Neural progenitor cell (in vitro differentiated cells): ENCODE data around the gene PDCD1. TPM values are rescaled to one million over a fixed set of nuclear protein-coding genes. Genes with fewer than 3 reads are reported as not detected.

ENCODE experiments used
- DNase-seq: peaks from one replicate; pipeline ENCODE4 v3.0.0-alpha.2; 2016; ENCODE audit warnings: low spot score
- H2AFZ ChIP-seq: fragments of 200-600 bp; sonication (generic); replicated peaks from 2 replicates; pipeline ENCODE4 v1.6.1; 2016; ENCODE audit warnings: antibody characterized with exemption
- H3F3A ChIP-seq: fragments of 200-600 bp; sonication (generic); 2 replicates; pipeline ENCODE4 v1.6.1; 2016; ENCODE audit warnings: antibody characterized with exemption, low read depth
- H3K27ac ChIP-seq: fragments of 200-600 bp; sonication (generic); 2 replicates; pipeline ENCODE4 v1.5.1; 2016; ENCODE audit warnings: mild to moderate bottlenecking
- H3K27me3 ChIP-seq: fragments of 200-600 bp; sonication (generic); 2 replicates; pipeline ENCODE4 v1.6.1; 2016; ENCODE audit warnings: mild to moderate bottlenecking, moderate library complexity
- H3K36me3 ChIP-seq: fragments of 200-600 bp; sonication (generic); 2 replicates; pipeline ENCODE4 v1.5.1; 2016
- H3K4me1 ChIP-seq: fragments of 200-600 bp; sonication (generic); 2 replicates; pipeline ENCODE4 v1.6.1; 2016; ENCODE audit warnings: mixed run types
- H3K4me2 ChIP-seq: fragments of 200-600 bp; sonication (generic); 2 replicates; pipeline ENCODE4 v1.6.1; 2016
- H3K4me3 ChIP-seq: fragments of 200-600 bp; sonication (generic); 2 replicates; pipeline ENCODE4 v1.5.1; 2016
- H3K79me2 ChIP-seq: fragments of 200-600 bp; sonication (generic); 2 replicates; pipeline ENCODE4 v1.6.1; 2016; ENCODE audit warnings: low read depth
- H3K9ac ChIP-seq: fragments of 200-600 bp; sonication (generic); 2 replicates; pipeline ENCODE4 v1.6.1; 2016
- H3K9me3 ChIP-seq: fragments of 200-600 bp; sonication (generic); 2 replicates; pipeline ENCODE4 v1.5.1; 2016; ENCODE audit warnings: low read depth
- H4K20me1 ChIP-seq: fragments of 200-600 bp; sonication (generic); 2 replicates; pipeline ENCODE4 v1.6.1; 2016; ENCODE audit warnings: low read depth
- H3K27ac Mint-ChIP-seq: 3 replicates; pipeline ENCODE4 v1.8.0; 2021; ENCODE audit warnings: mixed read lengths
- H3K27me3 Mint-ChIP-seq: 2 replicates; pipeline ENCODE4 v1.8.0; 2022; ENCODE audit warnings: low read depth, mild to moderate bottlenecking, inconsistent platforms, moderate library complexity, mixed read lengths; ENCODE audit not compliant: insufficient read depth
- H3K36me3 Mint-ChIP-seq: 3 replicates; pipeline ENCODE4 v1.8.0; 2021; ENCODE audit warnings: mixed read lengths
- H3K4me1 Mint-ChIP-seq: 3 replicates; pipeline ENCODE4 v1.8.0; 2021; ENCODE audit warnings: mixed read lengths
- H3K4me3 Mint-ChIP-seq: 3 replicates; pipeline ENCODE4 v1.8.0; 2021; ENCODE audit warnings: mild to moderate bottlenecking, moderate library complexity, mixed read lengths
- H3K9me3 Mint-ChIP-seq: 3 replicates; pipeline ENCODE4 v1.8.0; 2020; ENCODE audit warnings: mixed read lengths
- CTCF ChIP-seq: fragments of 200-600 bp; sonication (generic); IDR thresholded peaks from 2 replicates; pipeline ENCODE4 v1.5.1; 2017; ENCODE audit warnings: antibody characterized with exemption, mild to moderate bottlenecking
- EZH2 ChIP-seq: fragments of 200-600 bp; sonication (generic); IDR thresholded peaks from 2 replicates; pipeline ENCODE4 v1.6.1; 2017; ENCODE audit warnings: antibody characterized with exemption, mild to moderate bottlenecking, moderate library complexity
- EZH2phosphoT487 ChIP-seq: fragments of 200-600 bp; sonication (generic); IDR thresholded peaks from 2 replicates; pipeline ENCODE4 v1.6.1; 2017; ENCODE audit warnings: antibody characterized with exemption
- total RNA-seq: library from RNA; depleted of rRNA; stranded (reverse); fragments of >200 nt; gene quantifications from 2 replicates; pipeline ENCODE4 v1.2.3, GENCODE V29; 2015; ENCODE audit warnings: low replicate concordance

Gene PDCD1
- total RNA-seq, 1 donor from 2014 or later, result not detected

- no peak for TF ChIP-seq EZH2
- no peak for TF ChIP-seq CTCF
- TF ChIP-seq EZH2phosphoT487, result no peak
- no peak overlapping the region for H3K9ac ChIP-seq
- H3K4me2 ChIP-seq, result no peak overlapping the region
- H3K27ac ChIP-seq, result no peak overlapping the region
- H3K9me3 Mint-ChIP-seq, result no peaks in the 10 kb centered on the region
- no peaks in the 10 kb centered on the region for H4K20me1 ChIP-seq
- no peaks in the 10 kb centered on the region for H3K9me3 ChIP-seq
- peaks cover 15% of the 10 kb centered on the region for H3F3A ChIP-seq
- peaks cover 2% of the 10 kb centered on the region for H3K27me3 Mint-ChIP-seq
- H3K4me3 ChIP-seq, result no peak overlapping the region
- H3K4me3 Mint-ChIP-seq, result no peak overlapping the region
- peaks cover 24% of the 10 kb centered on the region for H3K4me1 Mint-ChIP-seq
- H3K79me2 ChIP-seq, result no peaks in the 10 kb centered on the region
- H3K27ac Mint-ChIP-seq, result no peak overlapping the region
- H2AFZ ChIP-seq, result no peak overlapping the region
- H3K36me3 ChIP-seq, result no peaks in the 10 kb centered on the region
- H3K36me3 Mint-ChIP-seq, result no peaks in the 10 kb centered on the region
- H3K4me1 ChIP-seq, result peaks cover 25% of the 10 kb centered on the region
- DNase-seq, result no peak
- H3K27me3 ChIP-seq, result no peaks in the 10 kb centered on the region
Measured at GRCh38 chr2:241811952-241812729, 46.6 kb downstream of the PDCD1 start.

GRCh38 chr2:241811201-241811951 is 47.3 kb downstream of the PDCD1 start:
- H2AFZ ChIP-seq, result no peak overlapping the region
- H3K27ac ChIP-seq, result no peak overlapping the region
- peaks cover 2% of the 10 kb centered on the region for H3K27me3 Mint-ChIP-seq
- no peaks in the 10 kb centered on the region for H3K36me3 ChIP-seq
- H3K4me2 ChIP-seq, result no peak overlapping the region
- DNase-seq, result no peak
- H4K20me1 ChIP-seq, result no peaks in the 10 kb centered on the region
- H3K36me3 Mint-ChIP-seq, result no peaks in the 10 kb centered on the region
- TF ChIP-seq EZH2phosphoT487 (no peak), CTCF (no peak), EZH2 (no peak)
- H3K4me1 Mint-ChIP-seq, result peaks cover 24% of the 10 kb centered on the region
- no peak overlapping the region for H3K9ac ChIP-seq
- no peak overlapping the region for H3K4me3 ChIP-seq
- H3K27me3 ChIP-seq, result no peaks in the 10 kb centered on the region
- H3K79me2 ChIP-seq, result no peaks in the 10 kb centered on the region
- peaks cover 25% of the 10 kb centered on the region for H3K4me1 ChIP-seq
- H3K4me3 Mint-ChIP-seq, result no peak overlapping the region
- no peak overlapping the region for H3K27ac Mint-ChIP-seq
- no peaks in the 10 kb centered on the region for H3K9me3 Mint-ChIP-seq
- peaks cover 15% of the 10 kb centered on the region for H3F3A ChIP-seq
- no peaks in the 10 kb centered on the region for H3K9me3 ChIP-seq

GRCh38 chr2:241810307-241811200 is 48.1 kb downstream of the PDCD1 start:
- H3K4me3 Mint-ChIP-seq, result no peak overlapping the region
- Histone ChIP-seq H3K4me3 (no peak overlapping the region), H3K27me3 (no peaks in the 10 kb centered on the region), H4K20me1 (no peaks in the 10 kb centered on the region), H3K4me1 (peaks cover 23% of the 10 kb centered on the region), H3K79me2 (no peaks in the 10 kb centered on the region), H3K4me2 (no peak overlapping the region), H3K9ac (no peak overlapping the region), H2AFZ (no peak overlapping the region), H3K36me3 (no peaks in the 10 kb centered on the region), H3K9me3 (no peaks in the 10 kb centered on the region), H3K27ac (no peak overlapping the region), H3F3A (peaks cover 15% of the 10 kb centered on the region)
- no peaks in the 10 kb centered on the region for H3K36me3 Mint-ChIP-seq
- H3K4me1 Mint-ChIP-seq, result peaks cover 24% of the 10 kb centered on the region
- no peak overlapping the region for H3K27ac Mint-ChIP-seq
- DNase-seq, result no peak
- peaks cover 2% of the 10 kb centered on the region for H3K27me3 Mint-ChIP-seq
- no peak for TF ChIP-seq EZH2phosphoT487
- TF ChIP-seq EZH2, result no peak
- no peak for TF ChIP-seq CTCF
- no peaks in the 10 kb centered on the region for H3K9me3 Mint-ChIP-seq
